OCI-LY7 (cell line): ENCODE data around the gene DNM3. TPM values are rescaled to one million over a fixed set of nuclear protein-coding genes. Genes with fewer than 3 reads are reported as not detected.

Experiments
- BruUV-seq: library from RNA; stranded (reverse); fragments of 400-500 nt; replicated peaks from 2 replicates; lab custom pipeline; 2021; lab: Mats Ljungman, UMichigan
- CTCF ChIA-PET: fragments of 300-600 bp; sonication (Branson Sonifier 250); formaldehyde crosslinking; loops from one replicate; lab custom pipeline; 2022; ENCODE audit warnings: antibody characterized with exemption; ENCODE audit not compliant: unreplicated experiment; lab: Charles Lee
- POLR2A ChIA-PET: fragments of 300-600 bp; sonication (Branson Sonifier 250); formaldehyde crosslinking; loops from one replicate; lab custom pipeline; 2022; ENCODE audit warnings: antibody characterized with exemption; lab: Charles Lee
- DNase-seq: peaks from one replicate; pipeline ENCODE4 v3.0.0-alpha.2; 2015; ENCODE audit warnings: low spot score
- H2AFZ ChIP-seq: fragments of 200-600 bp; sonication (generic), shearing (Covaris generic); 2 replicates; pipeline ENCODE4 v1.6.1; 2014; ENCODE audit warnings: mild to moderate bottlenecking, antibody characterized with exemption, low read length, moderate library complexity
- H3K27ac ChIP-seq: fragments of 200-600 bp; sonication (generic); 2 replicates; pipeline ENCODE4 v1.5.1; 2014; ENCODE audit warnings: mixed run types, low read depth, mild to moderate bottlenecking, moderate library complexity, low read length, inconsistent platforms; ENCODE audit not compliant: poor library complexity, severe bottlenecking
- H3K36me3 ChIP-seq: fragments of 200-600 bp; sonication (generic); 2 replicates; pipeline ENCODE4 v1.6.1; 2014; ENCODE audit warnings: mild to moderate bottlenecking, antibody characterized with exemption, low read length, moderate library complexity, mixed read lengths; ENCODE audit not compliant: insufficient read depth
- H3K4me1 ChIP-seq: fragments of 200-600 bp; sonication (generic); 2 replicates; pipeline ENCODE4 v1.5.1; 2014; ENCODE audit warnings: mild to moderate bottlenecking, low read length; ENCODE audit not compliant: insufficient read depth, poor library complexity, severe bottlenecking
- H3K4me2 ChIP-seq: fragments of 200-600 bp; sonication (generic); 2 replicates; pipeline ENCODE4 v1.6.1; 2014; ENCODE audit warnings: mild to moderate bottlenecking, low read length
- H3K4me3 ChIP-seq: fragments of 200-600 bp; sonication (generic); 2 replicates; pipeline ENCODE4 v1.5.1; 2014; ENCODE audit warnings: mild to moderate bottlenecking, low read depth, low read length; ENCODE audit not compliant: poor library complexity, severe bottlenecking
- H3K79me2 ChIP-seq: fragments of 200-600 bp; sonication (generic); 2 replicates; pipeline ENCODE4 v1.6.1; 2016; ENCODE audit warnings: low read depth, mild to moderate bottlenecking, low read length, moderate library complexity, mixed read lengths; ENCODE audit not compliant: insufficient read depth
- H3K9me2 ChIP-seq: fragments of 200-600 bp; sonication (generic); 2 replicates; pipeline ENCODE4 v1.6.1; 2016; ENCODE audit warnings: mild to moderate bottlenecking, low read length, mixed read lengths; ENCODE audit not compliant: insufficient read depth
- H3K9me3 ChIP-seq: fragments of 200-600 bp; sonication (generic); 2 replicates; pipeline ENCODE4 v1.6.1; 2014; ENCODE audit warnings: mild to moderate bottlenecking, mixed run types, low read length, mixed read lengths
- H4K20me1 ChIP-seq: fragments of 200-600 bp; sonication (generic); 2 replicates; pipeline ENCODE4 v1.6.1; 2014; ENCODE audit warnings: mild to moderate bottlenecking, antibody characterized with exemption, low read length, moderate library complexity, mixed read lengths; ENCODE audit not compliant: insufficient read depth
- EZH2phosphoT487 ChIP-seq: fragments of 200-600 bp; sonication (generic); IDR thresholded peaks from 2 replicates; pipeline ENCODE4 v1.6.1; 2018; ENCODE audit warnings: low read depth, borderline replicate concordance, mild to moderate bottlenecking, mixed run types, antibody characterized with exemption, low read length, moderate library complexity, mixed read lengths
- intact Hi-C: fragments of 100-400 bp; cut with micrococcal nuclease; formaldehyde crosslinking; loops from one replicate; pipeline ENCODE4 v1.10.0; 2022; ENCODE audit not compliant: unreplicated experiment
- total RNA-seq, 2 experiments: library from RNA; depleted of rRNA in 1 of 2; stranded (reverse); fragments of >200 nt in 1 of 2; shearing (Covaris generic) in 1 of 2; gene quantifications; 2 replicates each; pipeline ENCODE4 v1.2.3, GENCODE V29; 2014 to 2022
- TF ChIP-seq, protein P1 (sequence below): fragments of 200-600 bp; sonication (generic); conservative IDR thresholded peaks from 2 replicates; pipeline ENCODE4 v1.5.1; 2014; ENCODE audit warnings: mild to moderate bottlenecking, antibody characterized with exemption, low read length, moderate library complexity, mixed read lengths

Gene DNM3
- total RNA-seq, 2 experiments from 2014 or later = 0.47 to 0.61 TPM

DNA sequence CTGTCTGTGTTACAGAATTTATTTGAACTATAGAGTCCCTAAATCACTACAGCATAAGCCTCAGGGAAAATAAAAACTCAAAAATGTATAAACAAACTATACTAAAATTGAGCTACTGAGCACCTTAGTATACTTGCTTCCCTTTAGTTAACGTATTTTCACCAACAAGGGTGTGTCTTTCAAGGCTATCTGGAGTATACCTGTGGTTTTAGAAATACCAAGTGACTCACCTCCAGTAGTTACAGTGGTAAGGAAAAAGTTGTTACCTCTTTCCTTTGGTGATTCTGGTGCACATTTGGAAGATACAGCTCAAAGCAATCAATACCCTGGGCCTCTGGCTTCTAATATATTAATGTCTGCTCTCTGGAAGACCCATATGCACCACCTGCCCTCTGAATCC is 511.1 kb downstream of the DNM3 start:
- CTCF ChIA-PET = no interaction called here
- intact Hi-C loops = no loop called here

DNA sequence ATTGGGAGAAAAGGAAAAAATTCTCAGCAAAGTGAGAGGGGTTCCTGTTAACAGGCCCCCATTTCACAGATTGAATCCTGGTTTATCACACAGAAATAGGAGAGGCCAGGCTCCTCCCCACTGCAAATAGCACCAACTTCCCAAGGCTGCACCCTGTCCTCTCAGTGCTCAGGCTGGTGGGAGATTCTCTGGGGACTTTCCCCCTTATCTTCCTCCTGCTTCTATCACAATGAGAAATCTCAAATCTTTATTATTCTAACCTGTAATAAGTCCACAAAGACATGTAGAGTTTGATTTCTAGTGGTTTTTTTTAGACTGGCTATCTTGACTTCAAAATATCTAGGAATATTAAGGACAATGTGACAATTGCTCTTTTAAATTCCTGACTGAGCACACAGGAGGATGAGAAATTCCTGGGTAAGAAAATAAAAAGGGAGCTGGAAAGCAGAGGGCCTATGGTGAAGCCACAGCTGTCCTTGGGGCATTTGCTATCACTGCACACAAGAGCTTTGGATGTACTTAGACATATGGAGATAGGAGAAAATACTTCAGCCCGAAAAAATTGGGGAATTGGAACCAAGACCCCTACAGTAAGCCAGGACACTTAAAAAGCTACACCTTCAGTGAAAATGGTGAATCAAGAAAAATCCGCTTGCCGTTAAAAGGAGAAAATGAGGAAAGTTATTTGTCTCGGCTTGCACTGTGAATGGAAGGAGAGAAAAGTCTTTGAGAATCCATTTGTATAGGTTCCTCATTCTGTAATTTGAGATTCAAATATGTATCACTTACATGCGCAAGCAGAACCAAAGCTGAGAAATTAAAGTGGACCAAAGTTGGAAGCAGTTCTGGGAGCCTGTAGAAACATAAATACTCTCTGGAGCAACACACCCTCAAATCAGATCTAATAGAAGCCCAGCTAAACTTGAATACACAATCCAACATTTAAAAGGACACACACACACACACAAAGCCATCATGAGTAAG is 513.3 kb downstream of the DNM3 start:
- Histone ChIP-seq H4K20me1 (no peaks in the 10 kb centered on the region), H3K9me2 (no peaks in the 10 kb centered on the region), H2AFZ (no peak overlapping the region), H3K4me1 (peaks cover 20% of the 10 kb centered on the region), H3K36me3 (no peaks in the 10 kb centered on the region), H3K9me3 (no peaks in the 10 kb centered on the region), H3K4me3 (no peak overlapping the region), H3K79me2 (no peaks in the 10 kb centered on the region), H3K4me2 (no peak overlapping the region), H3K27ac (no peak overlapping the region)
- ChIA-PET POLR2A (no interaction called here), CTCF (no interaction called here)
- intact Hi-C loops = no loop called here
- no TSS peak for BruUV-seq
- TF ChIP-seq, protein P1, sequence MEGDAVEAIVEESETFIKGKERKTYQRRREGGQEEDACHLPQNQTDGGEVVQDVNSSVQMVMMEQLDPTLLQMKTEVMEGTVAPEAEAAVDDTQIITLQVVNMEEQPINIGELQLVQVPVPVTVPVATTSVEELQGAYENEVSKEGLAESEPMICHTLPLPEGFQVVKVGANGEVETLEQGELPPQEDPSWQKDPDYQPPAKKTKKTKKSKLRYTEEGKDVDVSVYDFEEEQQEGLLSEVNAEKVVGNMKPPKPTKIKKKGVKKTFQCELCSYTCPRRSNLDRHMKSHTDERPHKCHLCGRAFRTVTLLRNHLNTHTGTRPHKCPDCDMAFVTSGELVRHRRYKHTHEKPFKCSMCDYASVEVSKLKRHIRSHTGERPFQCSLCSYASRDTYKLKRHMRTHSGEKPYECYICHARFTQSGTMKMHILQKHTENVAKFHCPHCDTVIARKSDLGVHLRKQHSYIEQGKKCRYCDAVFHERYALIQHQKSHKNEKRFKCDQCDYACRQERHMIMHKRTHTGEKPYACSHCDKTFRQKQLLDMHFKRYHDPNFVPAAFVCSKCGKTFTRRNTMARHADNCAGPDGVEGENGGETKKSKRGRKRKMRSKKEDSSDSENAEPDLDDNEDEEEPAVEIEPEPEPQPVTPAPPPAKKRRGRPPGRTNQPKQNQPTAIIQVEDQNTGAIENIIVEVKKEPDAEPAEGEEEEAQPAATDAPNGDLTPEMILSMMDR = no peak
- TF ChIP-seq EZH2phosphoT487 = no peak
- DNase-seq = no peak

More for the DNA sequence above, 511.1 kb downstream of the DNM3 start:
- H2AFZ ChIP-seq = no peak overlapping the region
- H4K20me1 ChIP-seq = no peaks in the 10 kb centered on the region
- BruUV-seq = no TSS peak
- H3K36me3 ChIP-seq = no peaks in the 10 kb centered on the region
- TF ChIP-seq EZH2phosphoT487 = no peak
- no peak overlapping the region for H3K4me3 ChIP-seq
- no peaks in the 10 kb centered on the region for H3K9me2 ChIP-seq
- no peaks in the 10 kb centered on the region for H3K79me2 ChIP-seq
- no peak overlapping the region for H3K27ac ChIP-seq
- POLR2A ChIA-PET = interaction anchor here (1.2 kb wide), 1 partner anchor 9 kb away, joined by 5 read pairs; no protein-coding TSS in a partner anchor
- no peaks in the 10 kb centered on the region for H3K4me1 ChIP-seq
- no peak for DNase-seq
- H3K4me2 ChIP-seq = no peak overlapping the region
- H3K9me3 ChIP-seq = peaks cover 2% of the 10 kb centered on the region; the same call in 1 of the 2 replicates

DNA sequence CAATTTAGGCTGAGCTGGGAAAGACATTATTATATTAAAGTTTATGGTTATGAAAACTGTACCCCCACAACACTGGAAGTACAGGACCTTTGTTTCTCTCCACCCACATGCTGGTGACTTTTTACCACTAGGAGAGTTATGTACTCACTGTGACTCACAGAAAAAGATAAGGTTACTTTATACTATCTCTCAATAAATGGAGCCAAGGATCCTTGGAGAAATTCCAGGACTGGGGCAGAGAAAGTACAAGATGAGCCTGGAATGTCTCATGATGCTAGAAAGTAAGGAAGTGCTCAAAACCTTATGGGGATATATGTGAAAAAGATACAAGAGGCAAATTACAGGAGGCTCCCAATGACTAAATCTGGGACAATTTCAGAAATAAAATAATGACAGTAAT is 515.3 kb downstream of the DNM3 start:
- H3K4me2 ChIP-seq = no peak overlapping the region
- CTCF ChIA-PET = no interaction called here

More for the DNA sequence above, 515.3 kb downstream of the DNM3 start:
- TF ChIP-seq, protein P1 = no peak
- TF ChIP-seq EZH2phosphoT487 = no peak
- Histone ChIP-seq H4K20me1 (no peaks in the 10 kb centered on the region), H3K4me1 (peaks cover 36% of the 10 kb centered on the region), H3K79me2 (no peaks in the 10 kb centered on the region), H3K36me3 (no peaks in the 10 kb centered on the region), H3K4me3 (no peak overlapping the region), H2AFZ (no peak overlapping the region), H3K27ac (no peak overlapping the region), H3K9me2 (no peaks in the 10 kb centered on the region), H3K9me3 (no peaks in the 10 kb centered on the region)
- BruUV-seq = no TSS peak
- no peak for DNase-seq
- intact Hi-C loops = no loop called here
- POLR2A ChIA-PET = interaction anchor here (0.6 kb wide), 1 partner anchor 1226 kb away, joined by 3 read pairs; no protein-coding TSS in a partner anchor
